ENCODE measurements around the gene GPR39.

DNA sequence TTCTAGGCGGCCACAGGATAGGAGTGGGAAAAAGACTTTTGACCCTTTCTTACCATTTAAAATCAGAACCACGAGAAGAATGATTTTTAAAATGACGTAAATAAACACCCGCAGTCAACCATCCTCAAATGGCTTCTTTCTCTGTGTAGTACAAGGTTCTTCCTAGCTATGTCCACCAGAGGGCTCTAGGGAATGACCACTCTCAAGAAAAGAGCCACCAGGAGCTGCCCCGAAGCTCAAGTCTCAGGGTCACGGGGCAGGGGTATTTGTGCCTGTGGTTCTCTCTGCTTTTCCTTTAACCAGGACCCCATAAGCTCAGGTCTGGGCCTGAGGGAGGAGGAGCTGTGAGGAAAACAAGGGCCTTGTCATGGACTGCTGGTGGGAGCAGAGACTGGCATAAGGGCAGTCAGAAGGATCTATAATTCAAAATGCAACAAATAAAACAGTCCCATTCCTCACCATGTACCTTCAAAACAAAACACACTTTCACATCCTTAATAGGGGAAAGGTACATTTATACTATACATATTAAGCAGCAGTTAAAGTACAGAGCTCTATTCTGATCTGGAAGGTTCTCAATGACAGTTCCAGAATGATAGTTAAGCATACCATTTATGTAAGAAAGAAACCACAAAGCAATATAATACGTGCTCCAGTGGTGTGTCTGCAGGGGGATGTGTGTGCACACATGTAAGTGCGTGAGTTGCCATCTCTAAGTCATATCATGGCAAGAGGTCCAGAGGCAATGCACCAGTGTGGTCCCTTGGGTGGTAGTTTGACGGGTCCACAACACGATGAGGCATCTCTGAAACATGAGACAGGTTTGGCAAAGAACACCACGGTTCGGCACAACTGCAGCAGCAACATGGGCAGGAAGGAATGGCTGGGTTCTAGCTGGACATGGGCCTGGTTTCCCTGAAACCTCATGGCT lies 234.8 kb downstream of the GPR39 start:
- TF ChIP-seq POLR2A (IDR thresholded peaks at IDR 0.05) = no peak
- TF ChIP-seq POLR2AphosphoS5 (IDR thresholded peaks at IDR 0.05; ENCODE audit: insufficient read depth in 1 of 2, low read depth in 1 of 2) = no peak

All from vagina (tissue), 2 donors.